KBM-7 (cell line): ENCODE measurements around the gene MIF.
A peak's percentile ranks its signal among the peaks of the same experiment; 100 is the strongest.

Source experiments
- DNase-seq: peaks from one replicate; pipeline ENCODE4 v3.0.0-alpha.2; 2015
- in situ Hi-C: fragments of 300-500 bp; cut with MboI; formaldehyde crosslinking; loops from 2 replicates; pipeline ENCODE4 v1.14.3; 2020; ENCODE audit warnings: low sequenced_read_pairs, low pct_unique_long_range_greater_than_20kb, mixed read lengths

The MIF gene

GRCh38 chr22:23868580-23868979 is 25.6 kb upstream of the MIF start:
- in situ Hi-C loops: no loop called here
- DNase-seq: no peak

GRCh38 chr22:23874871-23875270 is 19.3 kb upstream of the MIF start:
- in situ Hi-C loops: no loop called here
- DNase-seq: no peak

GRCh38 chr22:23875801-23876200 is 18.4 kb upstream of the MIF start:
- no peak for DNase-seq
- in situ Hi-C loops: no loop called here

- DNase-seq: no peak
- in situ Hi-C loops: no loop called here
These were observed 16.6 kb upstream of the MIF start for GRCh38 chr22:23877566-23877965.

GRCh38 chr22:23878219-23878618 is 16.0 kb upstream of the MIF start:
- in situ Hi-C loops: no loop called here
- DNase-seq: no peak

GRCh38 chr22:23882370-23882769 is 11.8 kb upstream of the MIF start:
- no peak for DNase-seq
- in situ Hi-C loops: no loop called here

- DNase-seq: no peak
- in situ Hi-C loops: no loop called here
These were observed 10.5 kb upstream of the MIF start for GRCh38 chr22:23883658-23884057.

- in situ Hi-C loops: no loop called here
- DNase-seq: no peak
These were observed 10.0 kb upstream of the MIF start for GRCh38 chr22:23884140-23884539.

GRCh38 chr22:23888615-23889401 is 5.4 kb upstream of the MIF start:
- in situ Hi-C loops: no loop called here
- DNase-seq: peak; percentile 23

GRCh38 chr22:23889620-23890019 is 4.6 kb upstream of the MIF start:
- in situ Hi-C loops: no loop called here
- no peak for DNase-seq

- no peak for DNase-seq
- in situ Hi-C loops: no loop called here
These were observed 2.5 kb upstream of the MIF start for GRCh38 chr22:23891726-23892125.

- in situ Hi-C loops: no loop called here
- DNase-seq: no peak
These were observed 2.1 kb upstream of the MIF start for GRCh38 chr22:23892130-23892529.

GRCh38 chr22:23892706-23893105 is 1.5 kb upstream of the MIF start:
- DNase-seq: no peak
- in situ Hi-C loops: no loop called here

- in situ Hi-C loops: no loop called here
- no peak for DNase-seq
These were observed 850 bp upstream of the MIF start for GRCh38 chr22:23893121-23893944.

GRCh38 chr22:23894710-23895598 is 771 bp downstream of the MIF start:
- peak; percentile 73 for DNase-seq
- in situ Hi-C loops: no loop called here

- in situ Hi-C loops: no loop called here
- no peak for DNase-seq
These were observed 1.5 kb downstream of the MIF start for GRCh38 chr22:23895599-23896144.

- in situ Hi-C loops: no loop called here
- no peak for DNase-seq
These were observed 2.0 kb downstream of the MIF start for GRCh38 chr22:23896166-23896522.

GRCh38 chr22:23896523-23897186 is 2.5 kb downstream of the MIF start:
- DNase-seq: no peak
- in situ Hi-C loops: no loop called here

GRCh38 chr22:23897320-23897719 is 3.1 kb downstream of the MIF start:
- in situ Hi-C loops: no loop called here
- no peak for DNase-seq
